Natural killer cell (primary cell): ENCODE measurements around the gene CA12. TPM values are rescaled to one million over a fixed set of nuclear protein-coding genes. Genes with fewer than 3 reads are reported as not detected.

ENCODE experiments used
- ATAC-seq, 3 donors: fragments of 150-1000 bp in 2 of 3; fragments of 200-7000 bp in 1 of 3; cut with Tn5 transposase; 1 replicate in 1 of 3; 2 replicates in 2 of 3; pipeline ENCODE4 v1.10.0; 2021; ENCODE audit warnings: mild to moderate bottlenecking in 2 of 3, moderate library complexity in 2 of 3
- DNase-seq, 2 donors: peaks; one replicate each; pipeline versions ENCODE4 v3.0.0 to v3.0.0-alpha.2; 2013 to 2021; ENCODE audit warnings: mixed read lengths in 1 of 2
- H3K27ac ChIP-seq: one replicate; pipeline ENCODE4 v1.5.1; 2013; ENCODE audit warnings: mild to moderate bottlenecking, low read length
- H3K27me3 ChIP-seq: one replicate; pipeline ENCODE4 v1.6.1; 2013; ENCODE audit warnings: low read length; ENCODE audit not compliant: control insufficient read depth, insufficient read depth
- H3K36me3 ChIP-seq: one replicate; pipeline ENCODE4 v1.6.1; 2013; ENCODE audit warnings: low read length; ENCODE audit not compliant: control insufficient read depth, insufficient read depth
- H3K4me1 ChIP-seq: one replicate; pipeline ENCODE4 v1.6.1; 2013; ENCODE audit warnings: low read length; ENCODE audit not compliant: control insufficient read depth, insufficient read depth
- H3K4me3 ChIP-seq: one replicate; pipeline ENCODE4 v1.5.1; 2013; ENCODE audit warnings: low read length
- H3K9me3 ChIP-seq: one replicate; pipeline ENCODE4 v1.6.1; 2013; ENCODE audit warnings: low read length; ENCODE audit not compliant: control insufficient read depth, insufficient read depth
- H3K27ac Mint-ChIP-seq, 2 donors: one replicate each; pipeline ENCODE4 v1.8.0; 2022; ENCODE audit warnings: mild to moderate bottlenecking in 2 of 2, mixed read lengths in 2 of 2, moderate library complexity in 1 of 2
- H3K27me3 Mint-ChIP-seq, 2 donors: one replicate each; pipeline ENCODE4 v1.8.0; 2022; ENCODE audit warnings: low read depth in 2 of 2, mixed read lengths in 2 of 2
- H3K36me3 Mint-ChIP-seq: one replicate; pipeline ENCODE4 v1.8.0; 2022; ENCODE audit warnings: mixed read lengths
- H3K4me1 Mint-ChIP-seq, 2 donors: one replicate each; pipeline ENCODE4 v1.8.0; 2022; ENCODE audit warnings: mixed read lengths in 2 of 2
- H3K4me3 Mint-ChIP-seq: one replicate; pipeline ENCODE4 v1.8.0; 2022; ENCODE audit warnings: mild to moderate bottlenecking, moderate library complexity, mixed read lengths
- H3K9me3 Mint-ChIP-seq, 2 donors: one replicate each; pipeline ENCODE4 v1.8.0; 2022; ENCODE audit warnings: mixed read lengths in 2 of 2
- CTCF ChIP-seq: fragments of 200-600 bp; IDR thresholded peaks from one replicate; pipeline ENCODE4 v1.8.0; 2022; ENCODE audit warnings: antibody characterized with exemption
- WGBS: methylation state at CpG from one replicate; pipeline ENCODE4 v1.1.7; 2013; ENCODE audit warnings: missing lambda C conversion rate; ENCODE audit not compliant: insufficient coverage; 5-methylcytosine and 5-hydroxymethylcytosine counted together
- intact Hi-C: fragments of 100-400 bp; cut with micrococcal nuclease; formaldehyde crosslinking; loops from one replicate; pipeline ENCODE4 v1.14.2; 2022
- total RNA-seq, 4 donors: library from RNA; stranded (reverse); fragments of 120-200 nt in 1 of 4; gene quantifications; one replicate each; pipeline versions ENCODE4 v1.2.3 to v1.2.4, GENCODE V29; 2013 to 2022

The CA12 gene
- total RNA-seq, 3 donors from 2014 or later (not counting 1 experiment from before 2014, with no cell fraction given), result not detected

DNA sequence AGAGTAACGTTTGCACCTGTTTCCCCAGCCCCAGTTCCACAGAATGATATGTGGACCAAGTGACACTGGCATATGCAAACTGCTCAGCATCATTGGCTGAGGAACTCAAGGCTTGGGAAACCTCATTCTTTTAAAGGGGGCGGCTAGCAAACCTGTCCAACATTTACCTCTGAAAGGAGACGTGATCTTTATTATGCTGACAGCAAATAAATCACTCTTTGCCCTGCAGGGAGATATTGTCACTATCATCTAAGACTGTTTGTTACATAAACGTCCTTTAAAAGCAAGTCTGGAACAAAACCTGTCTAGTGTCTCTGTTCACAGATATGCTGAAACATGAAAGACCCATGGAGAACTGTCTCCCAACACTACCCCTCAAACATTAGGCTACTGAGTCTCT is 21.5 kb downstream of the CA12 start:
- WGBS, result 77% methylated on average over 4 of the region's 4 CpGs
- H3K4me3 ChIP-seq, result no peak overlapping the region
- no peak for DNase-seq
- no peak for ATAC-seq
- Mint-ChIP-seq H3K4me3 (no peak overlapping the region), H3K4me1 (no peaks in the 10 kb centered on the region), H3K9me3 (no peaks in the 10 kb centered on the region), H3K27me3 (peaks cover 0 to 17% of the 10 kb centered on the region in 2 donors), H3K27ac (no peak overlapping the region), H3K36me3 (no peaks in the 10 kb centered on the region)
- H3K36me3 ChIP-seq, result no peaks in the 10 kb centered on the region
- H3K9me3 ChIP-seq, result no peaks in the 10 kb centered on the region
- TF ChIP-seq CTCF, result no peak
- intact Hi-C loops, result no loop called here
- H3K27ac ChIP-seq, result no peak overlapping the region
- peaks cover 7% of the 10 kb centered on the region for H3K4me1 ChIP-seq
- no peaks in the 10 kb centered on the region for H3K27me3 ChIP-seq

DNA sequence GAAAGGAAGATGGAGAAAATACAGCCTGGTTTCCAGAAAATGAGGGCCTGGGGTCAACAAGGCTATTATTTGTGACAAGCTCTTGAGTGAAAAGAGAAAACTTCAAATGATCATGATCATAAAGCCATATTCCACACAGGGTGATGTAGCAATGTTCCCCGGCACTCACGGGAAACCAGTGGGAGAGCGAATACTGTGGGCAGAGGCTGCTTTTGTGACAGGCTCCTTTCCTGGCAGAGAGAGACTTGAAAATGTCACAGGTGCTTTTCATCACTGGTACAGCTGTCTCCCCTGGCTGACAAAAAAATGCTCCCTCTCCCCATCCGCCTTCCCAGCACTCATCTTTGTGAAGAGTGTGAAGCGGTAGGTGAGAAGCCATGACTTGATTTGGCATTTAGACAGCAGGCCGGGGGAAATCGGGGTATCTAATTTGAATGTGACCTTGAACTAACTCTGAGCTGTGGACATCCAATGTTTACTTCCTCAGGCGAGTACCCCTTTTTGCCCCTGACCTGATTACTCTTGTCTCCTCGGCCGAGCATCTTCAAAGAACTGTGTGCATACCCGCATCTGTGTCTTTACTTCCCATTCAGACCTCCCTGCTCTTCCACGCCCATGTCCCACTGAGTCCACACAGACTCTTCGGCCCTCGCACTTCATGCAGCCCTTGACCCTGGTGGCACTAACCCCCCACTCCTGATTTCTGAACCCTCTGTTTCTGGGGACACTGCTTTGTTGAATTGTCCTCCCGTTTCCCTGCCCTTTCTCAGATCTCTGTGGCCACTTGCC is 23.2 kb downstream of the CA12 start:
- Histone ChIP-seq H3K9me3 (no peaks in the 10 kb centered on the region), H3K27me3 (no peaks in the 10 kb centered on the region), H3K36me3 (no peaks in the 10 kb centered on the region), H3K27ac (no peak overlapping the region), H3K4me3 (no peak overlapping the region), H3K4me1 (peaks cover 7% of the 10 kb centered on the region)
- Mint-ChIP-seq H3K36me3 (no peaks in the 10 kb centered on the region), H3K4me1 (no peaks in the 10 kb centered on the region), H3K4me3 (no peak overlapping the region), H3K27me3 (peaks cover 0 to 19% of the 10 kb centered on the region in 2 donors), H3K27ac (no peak overlapping the region), H3K9me3 (no peaks in the 10 kb centered on the region)
- TF ChIP-seq CTCF, result no peak
- intact Hi-C loops, result no loop called here
- ATAC-seq (no peak), DNase-seq (no peak)
- 82% methylated on average over 15 of the region's 15 CpGs for WGBS

GRCh38 chr15:63357731-63358130 is 23.9 kb downstream of the CA12 start:
- Histone ChIP-seq H3K4me1 (peaks cover 6% of the 10 kb centered on the region), H3K36me3 (no peaks in the 10 kb centered on the region), H3K4me3 (no peak overlapping the region), H3K27ac (no peak overlapping the region), H3K9me3 (no peaks in the 10 kb centered on the region), H3K27me3 (no peaks in the 10 kb centered on the region)
- Mint-ChIP-seq H3K4me3 (no peak overlapping the region), H3K36me3 (no peaks in the 10 kb centered on the region), H3K27me3 (peaks cover 0 to 21% of the 10 kb centered on the region in 2 donors), H3K9me3 (no peaks in the 10 kb centered on the region), H3K4me1 (no peaks in the 10 kb centered on the region), H3K27ac (no peak overlapping the region)
- ATAC-seq (no peak), DNase-seq (no peak)
- intact Hi-C loops, result no loop called here
- WGBS, result 89% methylated on average over 3 of the region's 3 CpGs
- TF ChIP-seq CTCF, result no peak

GRCh38 chr15:63357061-63357460 is 24.6 kb downstream of the CA12 start:
- Mint-ChIP-seq H3K27me3 (peaks cover 0 to 21% of the 10 kb centered on the region in 2 donors), H3K27ac (no peak overlapping the region), H3K36me3 (no peaks in the 10 kb centered on the region), H3K9me3 (no peaks in the 10 kb centered on the region), H3K4me3 (no peak overlapping the region), H3K4me1 (no peaks in the 10 kb centered on the region)
- Histone ChIP-seq H3K9me3 (no peaks in the 10 kb centered on the region), H3K36me3 (no peaks in the 10 kb centered on the region), H3K4me3 (no peak overlapping the region), H3K27me3 (no peaks in the 10 kb centered on the region), H3K27ac (no peak overlapping the region), H3K4me1 (no peaks in the 10 kb centered on the region)
- TF ChIP-seq CTCF, result no peak
- 99% methylated on average over 4 of the region's 4 CpGs for WGBS
- ATAC-seq, result no peak
- DNase-seq, result no peak
- intact Hi-C loops, result no loop called here
